Measurements from ENCODE around the gene FRMD4B. TPM values are rescaled to one million over a fixed set of nuclear protein-coding genes. Genes with fewer than 3 reads are reported as not detected.

Gene FRMD4B
- total and polyA plus RNA-seq, 12 donors: 5.5 to 165 (median 17.4) TPM

DNA sequence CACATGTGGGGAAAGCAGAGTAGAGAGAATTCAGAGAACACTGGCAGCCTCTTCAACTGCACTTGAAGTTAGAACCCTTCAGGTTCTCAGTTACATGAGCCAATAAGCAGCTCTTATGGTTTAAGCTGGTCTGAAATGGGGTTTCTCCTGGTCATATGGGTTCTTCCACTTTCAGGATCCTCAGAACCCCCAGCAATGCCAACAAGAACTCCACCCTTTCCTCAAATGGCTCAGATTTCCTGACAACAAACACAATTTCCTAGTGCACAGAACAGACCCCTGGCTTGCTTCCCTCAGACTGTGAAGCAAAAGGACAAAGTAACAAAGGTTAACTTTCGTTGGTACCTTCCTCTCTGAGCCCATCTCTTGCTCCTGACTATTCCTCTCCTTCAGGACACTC lies 23.9 kb upstream of the FRMD4B start:
- Histone ChIP-seq H3K27ac (peak overlapping the region in 3 of 5 donors; percentile 15 to 70 (median 17)), H3K27me3 (no peaks in the 10 kb centered on the region), H3K4me1 (replicated peaks in 1 of 2) (no peaks in the 10 kb centered on the region), H3K4me3 (no peak overlapping the region), H3K36me3 (replicated peaks in 1 of 2) (no peaks in the 10 kb centered on the region), H3K9me3 (replicated peaks in 1 of 3) (no peaks in the 10 kb centered on the region)
- intact Hi-C loops (cut with DNase I): loop anchor here (5.0 to 10.0 kb wide), 3 partner anchors 105 to 248 kb away; no protein-coding TSS in a partner anchor
- WGBS, 4 donors: 50 to 83% (median 62%) methylated on average over 1 of the region's 1 CpG
- no peak for DNase-seq
- no peak for TF ChIP-seq POLR2A (IDR thresholded peaks at IDR 0.05)
- TF ChIP-seq, protein P1, sequence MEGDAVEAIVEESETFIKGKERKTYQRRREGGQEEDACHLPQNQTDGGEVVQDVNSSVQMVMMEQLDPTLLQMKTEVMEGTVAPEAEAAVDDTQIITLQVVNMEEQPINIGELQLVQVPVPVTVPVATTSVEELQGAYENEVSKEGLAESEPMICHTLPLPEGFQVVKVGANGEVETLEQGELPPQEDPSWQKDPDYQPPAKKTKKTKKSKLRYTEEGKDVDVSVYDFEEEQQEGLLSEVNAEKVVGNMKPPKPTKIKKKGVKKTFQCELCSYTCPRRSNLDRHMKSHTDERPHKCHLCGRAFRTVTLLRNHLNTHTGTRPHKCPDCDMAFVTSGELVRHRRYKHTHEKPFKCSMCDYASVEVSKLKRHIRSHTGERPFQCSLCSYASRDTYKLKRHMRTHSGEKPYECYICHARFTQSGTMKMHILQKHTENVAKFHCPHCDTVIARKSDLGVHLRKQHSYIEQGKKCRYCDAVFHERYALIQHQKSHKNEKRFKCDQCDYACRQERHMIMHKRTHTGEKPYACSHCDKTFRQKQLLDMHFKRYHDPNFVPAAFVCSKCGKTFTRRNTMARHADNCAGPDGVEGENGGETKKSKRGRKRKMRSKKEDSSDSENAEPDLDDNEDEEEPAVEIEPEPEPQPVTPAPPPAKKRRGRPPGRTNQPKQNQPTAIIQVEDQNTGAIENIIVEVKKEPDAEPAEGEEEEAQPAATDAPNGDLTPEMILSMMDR (IDR thresholded peaks at IDR 0.05): no peak

- Histone ChIP-seq H3K4me1 (replicated peaks in 1 of 2) (no peaks in the 10 kb centered on the region), H3K27me3 (no peaks in the 10 kb centered on the region), H3K9me3 (replicated peaks in 1 of 3) (no peaks in the 10 kb centered on the region), H3K36me3 (replicated peaks in 1 of 2) (no peaks in the 10 kb centered on the region), H3K27ac (peak overlapping the region in 2 of 5 donors; percentile 15 to 70), H3K4me3 (no peak overlapping the region)
- intact Hi-C loops (cut with DNase I): loop anchor here in 1 of 2 donors (10.0 kb wide), 1 partner anchor 104 kb away; no protein-coding TSS in a partner anchor
- WGBS, 4 donors: 51 to 63% (median 53%) methylated on average over 3 to 4 of the region's 4 CpGs
- no peak for TF ChIP-seq POLR2A (IDR thresholded peaks at IDR 0.05)
- TF ChIP-seq, protein P1 (IDR thresholded peaks at IDR 0.05): no peak
- DNase-seq: peak in 2 of 7 donors; percentile 35 to 57
Observed at GRCh38 chr3:69409011-69409410, 23.1 kb upstream of the FRMD4B start.

- no peaks in the 10 kb centered on the region for H3K9me3 ChIP-seq (replicated peaks in 1 of 3)
- H3K4me3 ChIP-seq: no peak overlapping the region
- intact Hi-C loops (cut with DNase I): loop anchor here in 1 of 2 donors (10.0 kb wide), 1 partner anchor 104 kb away; no protein-coding TSS in a partner anchor
- no peaks in the 10 kb centered on the region for H3K36me3 ChIP-seq (replicated peaks in 1 of 2)
- H3K4me1 ChIP-seq (replicated peaks in 1 of 2): no peaks in the 10 kb centered on the region
- H3K27ac ChIP-seq: peak overlapping the region in 2 of 5 donors; percentile 22 to 70
- WGBS, 4 donors: 65 to 76% (median 69%) methylated on average over 3 to 5 of the region's 5 CpGs
- DNase-seq: no peak
- TF ChIP-seq, protein P1 (IDR thresholded peaks at IDR 0.05): no peak
- no peak for TF ChIP-seq POLR2A (IDR thresholded peaks at IDR 0.05)
- H3K27me3 ChIP-seq: no peaks in the 10 kb centered on the region
Observed at GRCh38 chr3:69408542-69408941, 22.7 kb upstream of the FRMD4B start.

GRCh38 chr3:69407908-69408307 lies 22.0 kb upstream of the FRMD4B start:
- Histone ChIP-seq H3K4me1 (replicated peaks in 1 of 2) (no peaks in the 10 kb centered on the region), H3K36me3 (replicated peaks in 1 of 2) (no peaks in the 10 kb centered on the region), H3K4me3 (no peak overlapping the region), H3K9me3 (replicated peaks in 1 of 3) (no peaks in the 10 kb centered on the region), H3K27ac (no peak overlapping the region), H3K27me3 (no peaks in the 10 kb centered on the region)
- no peak for DNase-seq
- no peak for TF ChIP-seq POLR2A (IDR thresholded peaks at IDR 0.05)
- TF ChIP-seq, protein P1 (IDR thresholded peaks at IDR 0.05): no peak
- 86 to 92% (median 86%) methylated on average over 7 of the region's 7 CpGs for WGBS, 4 donors
- intact Hi-C loops (cut with DNase I): loop anchor here in 1 of 2 donors (10.0 kb wide), 1 partner anchor 103 kb away; no protein-coding TSS in a partner anchor

Data from adrenal gland (tissue), 12 donors.